ENCODE data around the gene HSPG2. TPM values are rescaled to one million over a fixed set of nuclear protein-coding genes. Genes with fewer than 3 reads are reported as not detected.

HSPG2 gene
- total RNA-seq, 1 experiment from 2014 or later: 58.9 TPM

- intact Hi-C loops (cut with micrococcal nuclease): loop anchor here (10.0 kb wide), 1 partner anchor 91 kb away; the partner anchor contains the start of gene USP48
- Mint-ChIP-seq H3K27me3 (ENCODE audit: insufficient read depth, unreplicated experiment) (no peaks in the 10 kb centered on the region), H3K36me3 (ENCODE audit: insufficient read depth, unreplicated experiment) (peaks cover 71% of the 10 kb centered on the region), H3K9me3 (ENCODE audit: unreplicated experiment) (no peaks in the 10 kb centered on the region), H3K27ac (ENCODE audit: low read depth, unreplicated experiment) (no peak overlapping the region), H3K4me3 (ENCODE audit: unreplicated experiment) (no peak overlapping the region), H3K4me1 (ENCODE audit: insufficient read depth, unreplicated experiment) (peaks cover 10% of the 10 kb centered on the region)
- POLR2A ChIA-PET: no interaction called here
- no TSS peak for BruUV-seq (replicated peaks)
- CTCF ChIA-PET: no interaction called here
- DNase-seq (ENCODE audit: unreplicated experiment): no peak
- TF ChIP-seq, protein P1, sequence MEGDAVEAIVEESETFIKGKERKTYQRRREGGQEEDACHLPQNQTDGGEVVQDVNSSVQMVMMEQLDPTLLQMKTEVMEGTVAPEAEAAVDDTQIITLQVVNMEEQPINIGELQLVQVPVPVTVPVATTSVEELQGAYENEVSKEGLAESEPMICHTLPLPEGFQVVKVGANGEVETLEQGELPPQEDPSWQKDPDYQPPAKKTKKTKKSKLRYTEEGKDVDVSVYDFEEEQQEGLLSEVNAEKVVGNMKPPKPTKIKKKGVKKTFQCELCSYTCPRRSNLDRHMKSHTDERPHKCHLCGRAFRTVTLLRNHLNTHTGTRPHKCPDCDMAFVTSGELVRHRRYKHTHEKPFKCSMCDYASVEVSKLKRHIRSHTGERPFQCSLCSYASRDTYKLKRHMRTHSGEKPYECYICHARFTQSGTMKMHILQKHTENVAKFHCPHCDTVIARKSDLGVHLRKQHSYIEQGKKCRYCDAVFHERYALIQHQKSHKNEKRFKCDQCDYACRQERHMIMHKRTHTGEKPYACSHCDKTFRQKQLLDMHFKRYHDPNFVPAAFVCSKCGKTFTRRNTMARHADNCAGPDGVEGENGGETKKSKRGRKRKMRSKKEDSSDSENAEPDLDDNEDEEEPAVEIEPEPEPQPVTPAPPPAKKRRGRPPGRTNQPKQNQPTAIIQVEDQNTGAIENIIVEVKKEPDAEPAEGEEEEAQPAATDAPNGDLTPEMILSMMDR (IDR thresholded peaks at IDR 0.05; ENCODE audit: unreplicated experiment): no peak
Observed at GRCh38 chr1:21875621-21876063, 61.5 kb downstream of the HSPG2 start.

DNA sequence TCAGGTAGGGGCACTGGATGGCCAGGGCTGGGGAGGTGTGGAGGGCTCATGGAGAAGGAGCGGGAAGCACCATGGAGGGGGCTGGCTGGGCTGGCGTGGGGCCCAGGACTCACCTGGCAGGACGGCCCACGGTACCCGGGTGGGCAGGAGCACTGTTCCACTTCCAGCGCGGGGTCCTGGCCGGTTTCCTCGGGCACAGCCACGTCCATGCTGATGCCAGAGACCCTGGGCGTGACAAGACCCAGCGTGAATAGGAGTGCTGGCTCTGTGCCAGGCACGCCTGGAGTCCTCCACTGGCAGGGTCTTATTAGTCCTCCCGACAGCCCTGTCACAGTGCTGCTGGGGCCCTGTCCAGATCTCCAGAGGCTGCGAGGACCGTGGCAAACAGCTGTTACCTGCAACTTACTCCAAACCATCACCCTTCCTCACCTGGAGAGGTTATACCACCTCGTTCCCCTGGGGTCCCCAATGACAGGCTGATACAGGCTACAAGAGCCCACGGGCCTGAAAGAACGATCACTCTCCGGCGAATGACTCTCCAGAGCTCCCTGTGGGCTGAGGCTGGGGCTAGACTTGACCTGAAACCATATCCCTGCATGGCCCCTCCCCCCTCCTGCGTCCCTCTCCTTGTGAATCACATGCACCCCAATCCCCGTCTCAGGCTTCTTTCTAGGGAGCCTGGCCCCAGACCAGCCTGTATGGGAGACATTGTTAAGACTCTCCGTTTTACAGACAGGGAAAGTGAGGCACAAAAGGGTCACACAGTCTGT, 62.1 kb downstream of the HSPG2 start:
- POLR2A ChIA-PET: no interaction called here

DNA sequence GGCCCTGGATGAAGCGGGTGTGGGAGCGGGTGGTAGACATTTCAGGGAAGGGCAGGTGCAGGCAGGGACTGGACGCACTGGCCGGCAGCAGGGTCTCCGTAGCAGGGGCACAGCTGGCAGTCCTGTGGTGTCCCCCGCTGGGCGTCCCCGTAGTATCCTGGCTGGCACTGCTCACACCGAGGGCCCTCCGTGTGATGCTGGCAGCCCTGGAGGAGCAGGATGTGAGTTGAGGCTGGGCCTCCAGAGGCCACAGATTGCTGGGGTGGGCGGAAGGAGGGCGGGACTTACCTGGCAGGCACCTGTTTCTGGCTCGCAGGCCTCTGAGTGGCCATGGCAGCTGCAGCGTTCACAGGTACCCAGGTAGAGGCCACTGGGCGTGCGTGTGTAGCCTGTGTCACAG, 62.8 kb downstream of the HSPG2 start:
- Mint-ChIP-seq H3K4me1 (ENCODE audit: insufficient read depth, unreplicated experiment) (peaks cover 21% of the 10 kb centered on the region), H3K4me3 (ENCODE audit: unreplicated experiment) (no peak overlapping the region), H3K27me3 (ENCODE audit: insufficient read depth, unreplicated experiment) (no peaks in the 10 kb centered on the region), H3K36me3 (ENCODE audit: insufficient read depth, unreplicated experiment) (peaks cover 70% of the 10 kb centered on the region), H3K27ac (ENCODE audit: low read depth, unreplicated experiment) (no peak overlapping the region), H3K9me3 (ENCODE audit: unreplicated experiment) (no peaks in the 10 kb centered on the region)
- TF ChIP-seq, protein P1 (IDR thresholded peaks at IDR 0.05; ENCODE audit: unreplicated experiment): no peak
- intact Hi-C loops (cut with micrococcal nuclease): loop anchor here (10.0 kb wide), 1 partner anchor 90 kb away; the partner anchor contains the start of gene USP48
- POLR2A ChIA-PET: no interaction called here
- no TSS peak for BruUV-seq (replicated peaks)
- DNase-seq (ENCODE audit: unreplicated experiment): no peak
- CTCF ChIA-PET: no interaction called here

More for the DNA sequence above, 62.1 kb downstream of the HSPG2 start:
- no peak overlapping the region for H3K4me3 Mint-ChIP-seq (ENCODE audit: unreplicated experiment)
- no peaks in the 10 kb centered on the region for H3K27me3 Mint-ChIP-seq (ENCODE audit: insufficient read depth, unreplicated experiment)
- intact Hi-C loops (cut with micrococcal nuclease): loop anchor here (10.0 kb wide), 1 partner anchor 90 kb away; the partner anchor contains the start of gene USP48
- no peak overlapping the region for H3K27ac Mint-ChIP-seq (ENCODE audit: low read depth, unreplicated experiment)
- H3K4me1 Mint-ChIP-seq (ENCODE audit: insufficient read depth, unreplicated experiment): peaks cover 17% of the 10 kb centered on the region
- CTCF ChIA-PET: no interaction called here
- H3K36me3 Mint-ChIP-seq (ENCODE audit: insufficient read depth, unreplicated experiment): peaks cover 70% of the 10 kb centered on the region
- DNase-seq (ENCODE audit: unreplicated experiment): no peak
- BruUV-seq (replicated peaks): no TSS peak
- TF ChIP-seq, protein P1 (IDR thresholded peaks at IDR 0.05; ENCODE audit: unreplicated experiment): no peak
- no peaks in the 10 kb centered on the region for H3K9me3 Mint-ChIP-seq (ENCODE audit: unreplicated experiment)

- peaks cover 72% of the 10 kb centered on the region for H3K36me3 Mint-ChIP-seq (ENCODE audit: insufficient read depth, unreplicated experiment)
- H3K4me3 Mint-ChIP-seq (ENCODE audit: unreplicated experiment): no peak overlapping the region
- TF ChIP-seq, protein P1 (IDR thresholded peaks at IDR 0.05; ENCODE audit: unreplicated experiment): no peak
- CTCF ChIA-PET: no interaction called here
- DNase-seq (ENCODE audit: unreplicated experiment): no peak
- intact Hi-C loops (cut with micrococcal nuclease): loop anchor here (10.0 kb wide), 1 partner anchor 89 kb away; the partner anchor contains the start of gene USP48
- POLR2A ChIA-PET: no interaction called here
- BruUV-seq (replicated peaks): no TSS peak
- no peaks in the 10 kb centered on the region for H3K27me3 Mint-ChIP-seq (ENCODE audit: insufficient read depth, unreplicated experiment)
- H3K27ac Mint-ChIP-seq (ENCODE audit: low read depth, unreplicated experiment): no peak overlapping the region
- H3K9me3 Mint-ChIP-seq (ENCODE audit: unreplicated experiment): no peaks in the 10 kb centered on the region
- H3K4me1 Mint-ChIP-seq (ENCODE audit: insufficient read depth, unreplicated experiment): peaks cover 24% of the 10 kb centered on the region
Observed at GRCh38 chr1:21873761-21874160, 63.3 kb downstream of the HSPG2 start.

Measured in MCF 10A (cell line).